Tongue (tissue), 2 donors: Measurements from ENCODE around the gene NRSN2. TPM values are rescaled to one million over a fixed set of nuclear protein-coding genes. Genes with fewer than 3 reads are reported as not detected.
"Not testable (repeated sequence)": the region's sequence is repeated elsewhere in the genome, so short reads cannot be mapped to it uniquely, and the experiment has no call there.

Source experiments
- DNase-seq: peaks from one replicate; pipeline ENCODE4 v3.0.0-alpha.2; 2015
- total RNA-seq: library from RNA; depleted of rRNA; stranded (reverse); fragments of >200 nt; gene quantifications from one replicate; pipeline ENCODE4 v1.2.3, GENCODE V29; 2014

Gene NRSN2
- total RNA-seq, 1 donor from 2014 or later: 6.3 TPM

DNA sequence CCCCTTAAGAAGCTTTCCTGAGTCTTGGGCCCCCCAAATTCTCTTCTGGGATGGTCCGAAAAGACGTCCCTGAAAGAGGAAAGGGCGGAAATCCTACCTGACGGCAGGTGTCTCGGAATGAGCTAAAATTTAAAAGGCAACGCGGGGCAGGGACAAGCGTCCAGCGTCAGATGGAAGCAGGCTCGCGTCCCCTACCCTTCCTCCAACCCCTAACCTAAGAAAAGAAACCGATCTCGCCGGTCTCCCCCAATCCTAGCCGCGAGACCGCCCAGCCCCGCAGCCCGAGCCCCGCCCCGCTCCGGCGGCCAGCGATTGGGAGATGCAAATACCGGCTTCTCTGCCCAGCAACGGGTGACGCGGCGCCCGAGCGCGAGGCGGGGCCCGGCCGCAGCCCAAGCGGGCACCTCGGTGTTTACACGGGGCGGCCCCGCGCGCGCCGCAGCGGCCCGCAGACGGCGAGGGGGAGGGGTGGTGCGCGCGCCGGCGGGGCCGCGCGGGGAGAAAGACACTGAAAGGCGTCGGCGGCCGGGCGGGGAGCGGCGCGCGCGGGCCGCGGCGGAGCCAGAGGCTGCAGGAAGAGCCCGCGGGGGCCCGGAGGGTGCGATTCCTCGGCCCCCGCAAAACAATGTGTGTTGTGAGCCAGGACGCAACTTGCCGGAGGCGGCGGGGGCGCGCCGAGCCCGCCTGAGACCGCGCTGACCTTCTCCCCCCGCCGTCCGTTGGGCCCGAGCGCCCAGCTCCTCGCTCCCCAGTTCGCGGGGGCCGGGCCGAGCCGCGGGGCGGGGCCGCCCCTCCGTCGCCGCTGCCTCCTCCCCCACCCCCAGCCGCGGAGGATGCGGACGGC lies 21.6 kb upstream of the NRSN2 start, which contains the start of gene SOX12:
TSS of gene SOX12 (plus strand) at position 508 of the 844 bp plus-strand sequence. CDS start 373 bp downstream, outside the sequence.
- peak; percentile 98 for DNase-seq

DNA sequence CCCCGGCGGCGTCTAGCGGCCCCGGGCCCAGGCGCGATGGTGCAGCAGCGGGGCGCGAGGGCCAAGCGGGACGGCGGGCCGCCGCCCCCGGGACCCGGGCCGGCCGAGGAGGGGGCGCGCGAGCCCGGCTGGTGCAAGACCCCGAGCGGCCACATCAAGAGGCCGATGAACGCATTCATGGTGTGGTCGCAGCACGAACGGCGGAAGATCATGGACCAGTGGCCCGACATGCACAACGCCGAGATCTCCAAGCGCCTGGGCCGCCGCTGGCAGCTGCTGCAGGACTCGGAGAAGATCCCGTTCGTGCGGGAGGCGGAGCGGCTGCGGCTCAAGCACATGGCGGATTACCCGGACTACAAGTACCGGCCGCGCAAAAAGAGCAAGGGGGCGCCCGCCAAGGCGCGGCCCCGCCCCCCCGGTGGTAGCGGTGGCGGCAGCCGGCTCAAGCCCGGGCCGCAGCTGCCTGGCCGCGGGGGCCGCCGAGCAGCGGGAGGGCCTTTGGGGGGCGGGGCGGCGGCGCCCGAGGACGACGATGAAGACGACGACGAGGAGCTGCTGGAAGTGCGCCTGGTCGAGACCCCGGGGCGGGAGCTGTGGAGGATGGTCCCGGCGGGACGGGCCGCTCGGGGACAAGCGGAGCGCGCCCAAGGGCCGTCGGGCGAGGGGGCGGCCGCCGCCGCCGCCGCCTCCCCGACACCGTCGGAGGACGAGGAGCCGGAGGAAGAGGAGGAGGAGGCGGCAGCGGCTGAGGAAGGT lies 20.8 kb upstream of the NRSN2 start:
- DNase-seq: peak; percentile 87

DNA sequence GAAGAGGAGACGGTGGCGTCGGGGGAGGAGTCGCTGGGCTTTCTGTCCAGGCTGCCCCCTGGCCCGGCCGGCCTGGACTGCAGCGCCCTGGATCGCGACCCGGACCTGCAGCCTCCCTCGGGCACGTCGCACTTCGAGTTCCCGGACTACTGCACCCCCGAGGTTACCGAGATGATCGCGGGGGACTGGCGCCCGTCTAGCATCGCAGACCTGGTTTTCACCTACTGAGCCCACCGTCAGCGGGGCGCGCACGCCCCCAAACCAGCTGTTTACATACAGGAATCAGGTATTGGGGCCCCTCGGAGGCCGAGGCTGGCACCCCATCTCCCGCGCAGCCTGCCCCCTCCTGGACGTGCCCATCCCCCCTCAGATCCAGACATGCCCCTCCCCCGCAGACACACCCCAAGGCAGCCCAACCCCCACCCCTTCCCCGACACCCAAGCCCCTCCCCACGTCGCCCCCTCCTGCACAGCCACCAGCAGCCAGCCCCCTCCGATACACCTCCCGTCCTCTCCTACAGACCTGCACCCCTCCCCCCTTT lies 20.2 kb upstream of the NRSN2 start:
- DNase-seq: no peak

DNA sequence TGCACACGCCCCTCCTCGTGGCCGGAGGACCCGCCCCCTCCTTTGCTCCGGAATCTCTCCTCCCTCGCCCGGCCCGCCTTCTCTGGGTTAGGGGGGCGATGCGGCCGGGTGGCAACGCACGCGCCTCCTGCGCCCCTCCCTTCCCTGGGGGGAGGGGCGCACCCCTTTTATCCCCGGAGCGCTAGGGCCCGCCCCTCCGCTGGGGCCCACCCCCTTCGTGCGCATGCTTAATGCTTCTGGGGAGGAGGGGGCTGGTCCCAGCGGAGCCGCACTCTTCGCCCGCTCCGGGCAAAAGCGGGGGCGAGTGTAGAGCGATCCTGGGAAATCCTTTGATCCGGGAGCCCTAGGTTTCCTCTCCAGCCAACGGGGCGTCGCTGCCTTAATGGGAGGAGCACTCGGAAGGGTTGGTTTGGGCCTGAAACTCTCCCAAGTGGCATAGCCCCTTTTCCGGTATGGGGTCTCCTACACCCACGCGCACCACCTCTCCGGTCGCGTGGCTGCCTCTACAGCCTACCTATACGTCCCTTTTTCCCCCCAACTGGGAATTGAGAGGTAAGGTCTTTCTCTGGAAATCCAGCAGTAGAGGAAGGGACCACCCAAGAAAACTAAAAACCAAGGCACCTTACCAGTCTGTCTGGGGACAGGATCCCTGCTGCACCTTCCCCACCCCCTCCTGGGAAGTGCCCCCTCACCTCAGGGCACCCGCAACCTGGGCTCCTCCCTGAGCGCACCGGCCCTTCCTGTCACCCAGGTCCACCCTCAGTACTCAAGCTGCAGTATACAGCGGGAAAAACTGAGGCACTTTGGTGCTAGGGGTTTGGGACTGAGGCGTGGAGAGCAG lies 19.5 kb upstream of the NRSN2 start:
- DNase-seq: peak; percentile 98

DNA sequence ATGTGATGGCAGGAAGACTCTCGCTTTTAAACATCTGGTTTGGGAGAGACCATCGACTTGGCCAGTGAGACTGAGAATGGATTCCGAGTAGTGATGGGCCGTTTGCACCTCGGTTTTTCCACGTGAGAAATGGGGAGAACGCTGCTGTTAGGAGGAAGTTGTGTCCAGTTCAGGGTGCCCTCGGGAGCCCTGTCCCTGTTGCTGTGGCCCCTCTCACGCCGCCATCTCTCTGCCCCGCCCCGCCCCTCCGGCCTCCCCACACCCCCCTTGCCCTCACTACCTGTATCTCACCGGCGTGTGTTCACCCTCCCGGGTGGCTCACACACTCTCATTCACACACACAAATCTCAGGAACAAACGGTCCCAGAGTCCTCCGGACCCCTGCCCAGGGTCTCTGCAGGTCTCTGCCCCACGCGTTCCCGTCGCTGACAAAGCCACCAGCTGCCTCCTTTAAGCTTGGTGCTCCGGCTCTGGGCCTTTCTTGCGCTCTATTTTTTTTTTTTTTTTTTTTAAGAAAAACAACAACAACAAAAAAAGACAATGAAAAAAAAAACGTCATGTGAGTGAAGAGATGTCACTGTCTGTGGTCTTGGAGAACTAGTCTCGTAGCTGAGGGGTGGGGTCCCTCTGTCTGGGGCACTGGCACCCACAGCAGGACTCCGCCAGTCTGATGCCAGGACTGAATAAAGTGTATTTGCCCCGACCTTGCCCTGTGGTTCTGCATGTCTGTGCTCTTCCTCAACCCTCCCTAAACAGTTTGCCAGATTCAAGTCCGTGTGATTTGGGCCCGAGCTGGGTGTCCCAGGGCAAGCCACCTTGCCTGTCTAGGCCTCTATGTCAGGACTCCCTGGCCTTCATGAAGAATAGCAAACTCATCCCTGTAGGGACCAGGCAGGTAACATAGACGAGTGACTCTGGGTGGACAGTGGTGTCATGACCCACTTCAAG lies 18.6 kb upstream of the NRSN2 start:
- DNase-seq: no peak

DNA sequence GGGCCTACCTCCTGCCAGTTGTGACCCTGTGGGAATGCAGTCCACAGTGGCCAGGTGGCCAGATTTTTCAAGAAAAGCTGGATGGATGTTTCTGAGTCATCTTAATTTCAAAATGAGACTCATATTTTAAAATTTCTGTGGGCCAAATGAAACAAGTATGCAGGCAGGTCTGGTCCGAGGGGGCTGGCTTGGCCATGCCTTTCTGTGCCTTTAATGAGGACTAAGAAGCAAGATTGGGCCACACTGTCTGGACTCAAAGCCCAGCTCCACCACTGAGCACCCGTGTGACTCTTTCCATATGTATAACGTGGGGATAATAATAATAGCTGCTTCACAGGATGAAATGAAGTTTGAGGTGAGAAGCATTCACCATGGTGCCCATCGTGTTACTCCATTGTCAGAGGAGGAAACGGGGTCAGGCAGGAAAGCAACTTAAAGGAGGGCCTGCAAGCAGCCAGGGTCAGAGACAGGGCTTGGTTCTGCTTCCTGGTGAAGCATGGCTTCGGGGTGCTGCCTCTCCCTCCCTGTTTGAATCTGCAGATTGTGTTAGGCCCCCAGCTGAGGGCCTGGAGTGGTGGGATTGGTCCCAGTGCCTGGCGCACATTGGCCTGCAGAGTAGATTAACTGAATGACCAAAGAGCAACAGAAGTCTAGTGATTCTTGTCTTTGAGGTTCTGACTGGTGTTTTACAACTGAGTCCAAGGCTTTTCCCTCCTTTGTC lies 17.8 kb upstream of the NRSN2 start:
- DNase-seq: no peak

DNA sequence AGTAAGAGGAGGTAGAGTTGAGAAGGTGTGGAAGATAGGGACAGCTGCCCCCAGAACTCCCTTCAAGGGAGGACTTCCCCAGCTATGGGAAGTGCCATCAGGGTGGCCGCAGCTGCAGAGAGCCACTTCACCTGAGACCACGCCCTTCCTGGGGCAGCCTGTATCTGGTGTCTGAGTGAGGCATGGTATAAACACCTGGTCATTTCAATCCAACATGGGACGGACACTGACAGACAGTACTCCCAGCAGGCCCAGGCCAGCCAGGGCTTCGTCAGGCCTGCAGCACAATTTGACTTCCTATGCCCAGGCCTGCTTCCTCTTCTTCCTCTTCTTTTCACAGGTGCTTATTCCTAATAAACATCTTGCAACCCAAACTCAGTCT lies 17.1 kb upstream of the NRSN2 start:
- DNase-seq: peak; percentile 50

DNA sequence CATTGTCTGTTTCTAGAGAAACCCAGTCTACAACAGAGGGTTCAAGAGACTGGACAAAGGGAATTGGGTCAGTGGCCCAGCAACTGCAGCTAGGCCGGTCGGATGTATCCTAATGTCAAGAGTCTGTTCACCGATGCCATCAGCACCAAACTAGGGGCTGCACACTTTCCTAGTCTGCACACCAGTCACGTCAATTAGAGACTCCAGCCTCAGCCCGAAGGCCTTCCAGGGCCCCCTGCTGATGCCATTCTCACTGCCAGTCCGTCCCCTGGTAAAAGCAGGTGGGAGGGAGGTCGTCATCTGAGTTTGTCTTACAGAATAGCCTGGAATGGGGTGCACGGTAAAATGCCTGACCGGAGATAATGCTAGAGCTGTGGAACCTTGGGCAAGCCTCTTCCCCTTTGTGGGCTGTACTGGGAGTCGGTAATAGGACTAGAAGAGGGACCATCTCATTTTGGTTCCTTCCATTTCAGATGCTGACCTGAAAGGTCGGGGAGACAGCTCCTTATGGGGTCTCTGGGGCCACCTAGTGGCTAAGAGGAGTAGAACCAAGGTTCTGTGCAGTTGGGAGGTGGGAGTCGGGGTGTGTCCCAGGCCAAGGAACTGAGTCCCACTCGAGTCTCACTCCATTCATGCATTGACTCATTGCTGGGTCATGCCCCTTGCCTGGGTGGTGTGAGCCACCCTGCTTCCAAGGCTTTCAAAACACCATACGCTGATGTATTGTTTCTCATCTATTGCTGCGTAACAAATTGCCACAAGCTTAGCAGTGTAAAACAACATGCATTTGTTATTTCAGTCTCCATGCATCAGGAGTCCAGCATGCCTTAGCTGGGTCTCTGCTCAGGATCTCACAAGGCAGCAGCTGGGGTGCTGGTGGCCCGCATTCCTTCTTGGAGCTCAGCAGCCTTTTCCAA lies 16.4 kb upstream of the NRSN2 start:
- DNase-seq: peak; percentile 84

DNA sequence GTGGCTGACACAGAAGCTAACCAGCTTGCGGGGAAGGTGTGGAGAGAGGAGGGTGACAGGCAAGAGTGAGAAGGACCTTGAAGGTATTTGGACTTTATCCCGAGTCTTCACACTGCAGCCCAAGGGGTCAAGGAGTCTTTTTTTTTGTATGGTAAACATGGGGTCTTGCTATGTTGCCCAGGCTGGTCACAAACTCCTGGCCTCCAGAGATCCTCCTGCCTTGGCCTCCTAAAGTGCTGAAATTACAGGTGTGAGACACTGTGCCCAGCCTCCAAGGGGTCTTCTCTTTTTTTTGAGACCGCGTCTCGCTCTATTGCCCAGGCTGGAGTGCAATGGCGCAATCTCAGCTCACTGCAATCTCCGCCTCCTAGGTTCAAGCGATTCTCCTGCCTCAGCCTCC lies 12.3 kb upstream of the NRSN2 start:
- no peak for DNase-seq

DNA sequence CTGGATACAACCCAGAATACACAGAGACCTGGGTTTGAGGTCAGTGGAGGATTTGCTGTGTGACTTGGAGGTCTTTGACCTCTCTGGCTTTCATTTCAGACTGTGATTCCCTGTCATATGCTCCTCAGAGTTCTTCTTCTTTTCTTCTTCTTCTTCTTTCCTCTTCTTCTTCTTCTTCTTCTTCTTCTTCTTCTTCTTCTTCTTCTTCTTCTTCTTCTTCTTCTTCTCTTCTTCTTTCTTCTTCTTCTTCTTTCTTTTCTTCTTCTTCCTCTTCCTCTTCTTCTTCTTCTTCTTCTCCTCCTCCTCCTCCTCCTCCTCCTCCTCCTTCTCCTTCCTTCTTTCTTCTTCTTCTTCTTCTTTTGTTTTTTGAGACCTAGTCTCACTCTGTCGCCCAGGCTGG lies 10.9 kb upstream of the NRSN2 start:
- not testable (repeated sequence) for DNase-seq

DNA sequence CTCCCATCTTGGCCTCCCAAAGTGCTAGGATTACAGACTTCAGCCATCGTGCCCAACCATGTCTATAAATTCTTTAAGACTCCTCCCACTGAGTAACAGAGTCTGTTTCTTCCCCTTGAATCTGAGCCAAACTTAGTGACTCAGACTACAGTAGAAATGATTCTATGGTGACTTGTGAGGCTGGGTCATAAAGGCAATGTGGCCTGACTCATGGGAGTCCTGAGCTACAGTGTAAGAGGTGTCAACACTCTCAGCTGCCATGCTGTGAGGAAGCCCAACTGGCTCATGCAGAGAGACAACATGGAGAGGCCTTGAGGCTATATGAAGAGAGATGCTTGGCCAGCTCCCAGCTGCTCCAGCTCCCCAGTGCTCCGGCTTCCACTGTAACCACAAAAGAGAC lies 5.2 kb upstream of the NRSN2 start:
- no peak for DNase-seq

DNA sequence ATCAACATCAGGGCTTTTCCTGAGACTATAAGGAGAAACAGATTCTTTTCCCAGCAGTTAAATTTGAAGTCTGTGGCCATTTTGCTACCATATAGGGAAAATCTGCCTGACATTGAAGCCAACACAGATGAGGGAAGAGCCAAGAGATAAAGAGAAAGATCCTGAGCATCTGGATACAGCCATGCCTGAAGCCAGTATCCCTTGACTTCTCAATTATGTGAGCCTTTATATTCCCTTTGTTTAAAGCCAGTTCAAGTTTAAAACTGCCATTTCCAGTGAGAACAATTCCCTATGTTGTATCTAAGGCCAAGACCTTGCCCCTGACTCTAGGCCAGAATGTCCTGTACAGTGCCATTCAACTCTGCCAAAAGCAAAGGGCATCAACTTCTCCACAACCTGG lies 3.8 kb upstream of the NRSN2 start:
- DNase-seq: no peak

DNA sequence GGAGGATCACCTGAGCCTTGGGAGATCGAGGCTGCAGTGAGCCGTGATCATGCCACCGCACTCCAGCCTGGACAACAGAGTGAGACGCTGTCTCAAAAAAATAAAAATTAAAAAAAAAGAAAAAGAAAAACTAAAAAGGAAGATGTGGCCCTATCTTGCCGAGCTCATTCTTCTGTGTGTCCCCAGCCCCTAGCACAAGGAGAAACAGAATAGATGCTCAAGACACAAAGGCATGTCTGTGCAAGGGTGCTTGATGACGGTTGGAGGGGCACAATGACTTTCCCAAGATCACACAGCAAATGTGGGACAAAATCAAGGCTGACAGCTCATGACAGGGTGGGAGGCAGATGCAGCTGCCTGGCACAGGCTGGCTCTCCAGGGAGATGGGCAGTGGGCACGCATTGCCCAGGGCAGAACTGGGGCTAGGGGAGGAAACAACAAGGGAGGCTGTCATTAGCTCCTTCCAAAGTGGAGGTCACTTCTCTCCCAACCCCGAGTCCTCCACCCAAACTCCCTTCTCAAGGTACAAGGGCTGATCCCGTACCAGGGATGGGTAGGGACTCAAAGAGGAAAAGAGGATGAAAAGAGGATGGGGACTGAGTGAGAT lies 775 bp upstream of the NRSN2 start:
- DNase-seq: no peak

DNA sequence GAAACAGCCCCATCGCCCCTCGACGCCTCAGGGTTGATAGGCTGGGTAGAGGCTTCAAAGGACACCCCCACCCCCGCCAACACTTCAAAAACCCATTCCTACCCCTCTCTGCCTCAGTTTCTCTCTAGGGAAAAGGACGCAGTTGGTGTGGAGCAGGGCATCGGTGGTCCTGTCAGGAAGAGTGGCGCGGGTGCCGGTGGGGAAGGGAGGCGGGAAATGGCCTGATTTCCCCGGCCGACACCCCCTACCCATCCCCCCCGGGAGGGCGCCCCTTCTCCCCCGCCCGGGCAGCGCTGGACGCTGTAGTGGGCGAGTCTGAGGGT lies 367 bp downstream of the NRSN2 start:
- no peak for DNase-seq

DNA sequence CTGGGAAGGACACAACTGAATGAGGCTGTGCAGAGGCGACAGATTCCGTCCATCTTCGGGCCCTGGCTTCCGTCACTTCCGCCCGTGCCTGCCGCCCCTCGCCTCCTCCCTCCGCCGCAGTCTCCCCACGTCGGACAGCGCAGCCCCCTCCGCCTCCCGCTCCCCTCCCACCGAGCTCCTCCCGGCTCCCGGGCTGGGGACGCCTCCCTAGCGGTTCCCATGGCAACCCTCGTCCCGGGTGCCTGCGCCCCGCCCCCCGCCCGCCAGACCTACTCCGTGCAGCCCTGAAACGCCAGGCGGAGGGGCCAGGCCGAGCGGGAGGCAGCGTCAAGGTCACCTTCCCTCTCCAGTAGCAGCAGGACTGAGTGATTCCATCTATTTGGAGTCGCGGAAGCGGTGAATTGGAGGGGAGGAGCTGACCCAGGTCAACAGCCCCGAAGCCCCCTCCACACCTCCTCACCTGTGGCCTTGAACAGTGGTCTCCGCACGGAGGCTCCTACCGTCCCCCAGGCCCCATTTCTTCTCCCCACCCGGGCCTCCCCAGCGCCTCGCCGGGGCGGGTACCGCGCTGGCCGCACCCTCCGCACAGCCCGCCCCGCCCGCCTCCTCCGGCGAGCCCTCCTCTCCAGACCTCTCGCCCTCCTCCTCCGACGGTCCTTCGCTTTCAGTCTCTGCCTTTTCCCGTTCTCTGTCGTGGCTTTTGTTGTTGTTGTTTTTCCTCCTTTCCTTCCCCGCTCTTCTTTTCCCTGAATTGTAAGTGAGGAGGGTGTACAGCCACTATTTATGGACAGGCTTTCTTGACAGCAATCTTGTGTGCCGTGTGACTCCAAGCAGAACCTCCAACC lies 951 bp downstream of the NRSN2 start:
- DNase-seq: peak; percentile 98

DNA sequence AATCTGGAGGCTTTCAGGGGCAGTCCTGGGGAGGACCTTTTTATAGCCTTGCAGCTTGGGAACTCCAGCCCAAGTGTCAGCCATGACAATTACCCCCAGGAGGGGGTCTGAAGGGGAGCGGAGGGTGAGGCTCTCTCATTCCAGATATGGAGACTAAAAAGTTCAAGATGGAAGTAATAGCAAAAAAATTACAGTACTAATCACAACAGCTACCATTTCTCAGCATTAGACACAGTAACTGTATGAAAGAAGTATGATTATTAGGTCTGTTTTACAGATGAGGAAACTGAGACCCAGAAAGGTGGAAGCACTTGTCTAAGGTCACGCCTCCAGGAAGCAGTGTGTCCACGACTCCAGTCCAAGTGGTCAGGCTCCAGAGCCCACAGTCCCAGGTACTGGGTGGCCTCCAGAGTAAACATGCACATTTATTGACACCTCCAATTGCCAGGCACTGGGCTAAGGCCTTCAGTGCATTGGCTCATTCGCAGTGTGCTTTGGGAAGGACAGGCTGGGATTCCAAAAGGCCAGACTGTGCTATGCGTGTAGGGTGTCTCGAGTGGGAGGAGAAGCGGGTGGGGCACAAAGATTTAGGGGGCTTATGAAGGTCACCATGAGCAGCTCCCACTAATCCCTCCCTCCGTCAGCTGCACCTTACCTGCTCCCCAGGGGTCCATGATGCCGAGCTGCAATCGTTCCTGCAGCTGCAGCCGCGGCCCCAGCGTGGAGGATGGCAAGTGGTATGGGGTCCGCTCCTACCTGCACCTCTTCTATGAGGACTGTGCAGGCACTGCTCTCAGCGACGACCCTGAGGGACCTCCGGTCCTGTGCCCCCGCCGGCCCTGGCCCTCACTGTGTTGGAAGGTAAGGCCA lies 2.3 kb downstream of the NRSN2 start:
- DNase-seq: no peak

DNA sequence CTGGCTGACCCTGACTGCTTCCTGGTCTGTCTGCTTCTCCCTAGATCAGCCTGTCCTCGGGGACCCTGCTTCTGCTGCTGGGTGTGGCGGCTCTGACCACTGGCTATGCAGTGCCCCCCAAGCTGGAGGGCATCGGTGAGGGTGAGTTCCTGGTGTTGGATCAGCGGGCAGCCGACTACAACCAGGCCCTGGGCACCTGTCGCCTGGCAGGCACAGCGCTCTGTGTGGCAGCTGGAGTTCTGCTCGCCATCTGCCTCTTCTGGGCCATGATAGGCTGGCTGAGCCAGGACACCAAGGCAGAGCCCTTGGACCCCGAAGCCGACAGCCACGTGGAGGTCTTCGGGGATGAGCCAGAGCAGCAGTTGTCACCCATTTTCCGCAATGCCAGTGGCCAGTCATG lies 6.3 kb downstream of the NRSN2 start:
- DNase-seq: no peak
